NCI-H2107 treated with DMSO at 0.1 percent for 48 hours (cell line): ENCODE results near the gene ZNF2.
"Not testable (repeated sequence)": the region's sequence is repeated elsewhere in the genome, so short reads cannot be mapped to it uniquely, and the experiment has no call there.

Experiments
- DNase-seq: peaks from one replicate; lab custom pipeline; 2025; ENCODE audit not compliant: unreplicated experiment; lab: John Stamatoyannopoulos, UW

Gene ZNF2

DNA sequence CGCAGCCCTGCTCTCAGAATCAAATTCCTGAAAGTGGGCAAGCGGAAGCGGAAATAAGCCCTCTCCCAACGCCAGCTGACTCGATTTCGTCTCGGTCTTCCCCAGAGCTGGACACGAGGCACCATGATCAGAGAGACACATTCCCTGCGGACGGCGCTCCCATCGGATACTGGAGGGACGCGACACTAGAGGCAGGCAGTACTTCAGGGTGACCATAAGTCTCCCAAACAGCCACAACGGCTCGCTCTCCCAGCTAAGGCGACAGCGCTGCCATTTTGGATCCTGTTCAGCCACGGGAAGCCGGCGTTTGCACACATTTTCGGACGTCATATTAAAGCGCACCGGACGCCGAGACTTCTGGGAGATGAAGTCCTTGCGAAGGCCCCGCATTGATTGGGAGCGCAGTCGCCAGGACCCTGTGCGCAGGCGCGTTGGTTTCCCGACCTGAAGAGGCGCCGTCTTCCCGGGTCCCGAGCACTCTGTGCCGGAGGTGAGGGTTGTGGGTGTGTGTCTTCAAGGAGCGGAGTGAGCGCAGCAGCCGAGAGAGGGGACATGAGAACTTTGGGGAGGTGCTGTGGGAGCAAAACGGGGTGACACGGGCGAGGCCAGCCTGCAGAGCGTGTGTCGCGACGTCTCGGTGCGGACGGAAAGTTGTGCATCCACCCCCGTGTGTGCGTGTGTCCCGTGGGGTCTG lies at the start of gene ZNF2:
Gene ZNF2, plus strand, starts transcription at position 439 of the 694 bp plus-strand sequence. CDS start 10,418 bp downstream, outside the sequence.
- DNase-seq, result peak; percentile 93

DNA sequence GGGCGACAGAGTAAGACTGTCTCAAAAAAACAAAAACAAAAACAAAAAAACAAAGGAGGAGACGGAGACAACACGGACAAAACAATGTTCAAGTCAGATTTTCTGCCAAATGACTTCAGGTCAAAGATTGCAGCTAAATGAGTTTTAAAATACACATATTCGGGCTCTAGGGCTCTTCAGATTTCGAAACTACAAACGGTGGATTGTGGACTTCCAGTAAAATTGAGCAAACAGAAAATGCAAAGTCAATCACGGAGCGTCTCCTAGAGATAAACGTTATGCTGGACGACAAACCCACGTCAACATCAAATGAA lies 44.6 kb upstream of the ZNF2 start:
- DNase-seq, result no peak

DNA sequence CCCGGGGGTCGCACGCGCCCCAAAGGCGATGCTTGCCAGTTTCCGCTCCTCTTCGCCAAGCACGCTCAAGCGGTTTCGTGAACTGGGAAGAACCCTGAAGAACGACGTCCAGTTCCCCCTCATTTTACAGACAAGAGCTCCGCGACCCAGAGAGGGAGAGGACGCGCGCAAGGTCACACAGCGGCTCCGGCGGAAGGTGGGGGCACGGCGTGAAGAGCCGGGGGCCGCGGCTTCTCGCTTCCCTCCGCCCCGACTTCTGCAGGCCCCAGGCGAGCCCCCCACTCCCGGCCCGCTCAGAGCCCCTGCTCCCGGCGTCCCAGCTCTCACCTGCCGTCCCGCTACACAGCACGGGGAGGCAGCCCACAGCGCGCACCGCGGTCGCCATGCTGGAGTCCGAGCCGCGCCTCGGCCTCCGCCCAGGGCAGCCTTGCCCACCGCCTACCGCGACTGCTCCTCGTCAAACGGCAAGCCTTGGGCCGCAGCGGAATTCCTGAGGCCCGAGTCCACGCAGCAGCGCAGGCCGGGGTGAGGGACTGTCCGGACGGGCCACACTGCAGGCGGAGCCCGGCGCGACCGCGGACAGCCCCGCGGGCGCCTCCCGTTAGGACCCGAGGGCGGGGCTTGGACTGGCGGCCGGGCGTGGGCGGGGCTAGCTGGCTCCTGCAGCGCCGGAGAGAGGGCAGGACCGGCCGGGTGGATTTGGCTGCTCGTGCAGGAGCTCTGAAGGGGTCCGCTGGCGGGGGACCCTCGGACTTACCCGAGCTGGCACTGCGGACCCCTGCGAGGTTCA lies 44.0 kb upstream of the ZNF2 start, which contains the start of gene MRPS5:
Gene MRPS5, minus strand, starts transcription at position 402 of the 790 bp plus-strand sequence. Its CDS starts 17 bp downstream, at position 385.
- peak; percentile 35 for DNase-seq

DNA sequence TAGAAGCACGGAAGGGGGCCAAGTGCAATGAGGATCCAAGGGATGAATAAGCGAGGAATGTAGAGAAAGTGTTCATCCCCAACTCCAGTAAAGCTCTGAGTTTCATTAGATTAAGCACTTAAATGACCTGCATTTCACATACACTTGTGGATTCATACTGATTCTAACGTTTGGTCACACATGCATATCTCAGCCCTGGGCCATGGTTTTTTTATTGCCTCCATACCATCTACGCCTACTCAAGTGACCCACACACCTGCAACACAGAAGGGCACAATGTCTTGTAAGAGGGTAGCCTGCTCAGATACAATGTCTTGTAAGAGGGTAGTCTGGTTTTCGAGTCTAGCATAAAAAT lies 43.4 kb upstream of the ZNF2 start:
- DNase-seq, result no peak

DNA sequence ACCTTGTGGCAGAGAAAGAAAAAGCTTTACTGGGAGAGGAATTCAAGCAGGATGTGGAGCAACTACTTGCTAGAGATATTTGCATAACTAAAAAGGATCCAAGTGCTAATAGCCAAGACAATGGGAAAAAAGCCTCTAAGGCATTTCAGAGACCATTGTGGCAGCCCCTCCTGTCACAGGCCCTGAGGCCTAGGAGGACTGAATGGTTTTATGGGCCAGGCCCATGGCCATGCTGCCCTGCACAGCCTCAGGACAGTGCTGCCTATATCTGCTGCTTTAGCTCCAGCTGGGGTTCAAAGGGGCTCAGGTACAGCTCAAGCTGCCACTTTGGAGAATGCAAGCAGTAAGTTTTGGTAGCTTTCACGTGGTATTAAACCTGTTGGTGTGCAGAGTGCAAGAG lies 26.9 kb upstream of the ZNF2 start:
- DNase-seq, result no peak

DNA sequence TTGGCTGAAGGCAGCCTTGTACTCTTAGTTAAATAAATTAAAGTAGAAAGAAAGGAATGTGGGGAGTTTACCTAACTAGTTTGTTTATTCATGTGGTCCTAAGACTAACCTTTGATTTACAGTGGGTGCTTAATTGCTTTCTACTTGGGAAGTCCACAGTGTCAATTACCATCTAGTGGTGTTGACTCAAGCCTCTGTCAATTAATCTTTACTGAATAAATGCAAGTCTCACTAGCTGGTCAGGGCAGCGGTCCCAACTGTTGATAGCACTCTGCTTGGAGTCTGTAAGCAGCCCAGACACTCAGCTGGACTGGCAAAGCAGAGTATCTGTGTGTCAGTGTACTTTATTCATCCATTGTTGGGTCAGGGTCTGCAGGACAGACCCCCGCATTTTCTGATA lies 21.8 kb upstream of the ZNF2 start:
- DNase-seq, result no peak

DNA sequence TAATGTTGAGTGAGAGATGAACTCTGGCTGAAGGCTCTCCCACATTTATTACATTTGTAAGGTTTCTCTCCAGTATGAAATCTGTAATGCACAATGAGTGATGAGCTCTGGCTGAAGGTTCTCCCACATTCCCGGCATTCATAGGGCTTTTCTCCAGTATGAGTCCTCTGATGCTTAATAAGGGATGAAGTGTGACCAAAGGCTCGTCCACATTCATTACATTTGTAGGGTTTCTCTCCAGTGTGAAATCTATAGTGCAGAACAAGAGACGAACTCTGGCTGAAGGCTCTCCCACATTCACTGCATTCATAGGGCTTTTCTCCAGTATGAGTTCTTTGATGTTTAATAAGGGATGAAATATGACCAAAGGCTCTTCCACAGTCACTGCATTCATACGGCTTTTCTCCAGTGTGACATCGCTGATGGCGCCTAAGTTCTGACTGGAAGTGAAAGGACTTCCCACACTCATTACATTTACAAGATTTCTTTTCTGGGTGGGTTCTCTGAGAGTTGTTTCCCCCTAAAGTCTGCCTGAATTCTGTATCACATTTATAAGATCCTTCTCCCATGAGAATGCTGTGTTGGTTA lies 16.1 kb upstream of the ZNF2 start:
- no peak for DNase-seq

DNA sequence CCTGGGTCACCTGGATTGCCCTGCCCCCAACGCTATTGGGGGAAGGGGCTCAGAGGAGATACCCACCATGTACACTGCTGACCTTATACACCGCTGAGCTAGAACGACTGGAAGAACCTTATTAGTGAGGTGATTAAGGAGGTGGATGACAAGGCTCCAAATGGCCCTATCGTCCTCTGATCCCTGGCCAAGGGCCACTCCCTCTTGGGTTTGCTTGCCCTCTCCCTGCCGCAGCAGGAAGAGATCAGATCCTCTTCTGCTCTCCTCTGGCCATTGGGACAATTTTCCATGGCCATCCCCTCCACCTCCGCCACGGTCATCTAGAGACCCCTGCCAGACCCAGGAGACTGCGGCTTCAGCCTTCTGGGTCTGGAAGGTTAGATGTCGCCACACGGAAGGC lies 7.2 kb upstream of the ZNF2 start:
- no peak for DNase-seq

DNA sequence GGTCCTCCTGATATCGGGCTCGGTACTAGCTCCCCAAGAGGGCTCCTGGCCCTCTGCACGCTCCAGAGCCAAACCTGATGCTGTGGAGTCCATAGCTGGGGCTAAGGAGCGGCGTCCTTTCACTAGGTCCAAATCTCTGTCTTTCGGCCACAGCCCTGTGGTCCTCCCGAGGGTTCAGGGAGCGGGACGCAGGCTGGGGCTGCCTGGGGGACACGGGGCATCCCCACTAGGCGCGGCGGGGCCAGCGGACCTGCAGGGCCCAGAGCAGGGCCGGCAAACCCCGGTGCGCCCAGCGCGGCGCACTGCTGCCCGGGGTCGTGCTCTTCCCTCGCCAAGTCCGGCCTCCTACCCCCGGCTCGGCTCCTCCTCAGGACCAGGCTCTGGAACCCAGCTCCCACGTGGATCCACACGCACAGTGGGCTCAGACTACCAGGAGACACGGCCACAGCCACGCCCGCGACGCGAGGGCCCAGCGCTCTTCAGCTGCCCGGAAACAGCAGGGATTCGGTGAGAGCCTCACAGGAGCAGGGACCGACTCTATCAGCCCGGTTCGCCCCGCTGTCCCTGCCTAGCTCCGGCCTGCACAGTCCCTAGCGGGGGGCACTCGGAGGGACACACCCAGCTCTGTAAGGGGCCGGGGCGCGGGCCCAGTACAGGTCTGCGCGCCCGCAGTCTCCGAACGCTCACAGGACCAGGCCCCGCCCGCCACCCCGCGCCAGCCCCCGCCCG lies 6.6 kb upstream of the ZNF2 start:
- DNase-seq, result no peak

DNA sequence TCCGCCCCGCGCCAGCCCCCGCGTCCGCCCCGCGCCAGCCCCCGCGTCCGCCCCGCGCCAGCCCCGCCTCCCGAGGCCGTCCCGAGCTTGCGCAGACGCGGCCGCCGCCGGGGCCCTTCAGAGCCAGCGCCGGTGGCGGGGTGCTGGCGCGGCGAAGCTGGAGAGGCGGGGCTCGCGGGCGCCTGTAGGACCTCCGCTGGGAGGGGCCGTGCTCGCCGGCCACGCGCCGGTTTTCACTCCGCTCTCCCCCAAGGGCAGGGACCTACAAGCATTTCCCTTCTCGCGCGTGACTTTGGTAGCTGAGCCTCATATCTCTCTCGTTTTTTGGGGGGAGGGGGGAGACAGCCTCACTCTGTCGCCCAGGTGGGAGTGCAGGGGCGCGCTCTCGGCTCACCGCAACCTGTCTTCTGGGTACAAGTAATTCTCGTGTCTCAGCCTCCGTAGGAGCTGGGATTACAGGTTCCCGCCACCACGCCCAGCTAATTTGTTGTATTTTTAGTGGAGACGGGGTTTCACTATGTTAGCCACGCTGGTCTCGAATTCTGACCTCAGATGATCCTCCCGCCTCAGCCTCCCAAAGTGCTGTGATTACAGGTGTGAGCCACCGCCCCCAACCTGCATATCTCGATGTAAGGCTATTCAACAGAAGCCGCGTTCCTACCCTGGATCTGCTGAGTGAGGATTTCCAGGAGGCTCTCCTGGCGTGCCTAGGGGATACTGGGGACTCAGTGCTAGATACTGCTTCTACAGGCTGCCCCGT lies 5.7 kb upstream of the ZNF2 start, which contains the start of gene ZNF514:
Gene ZNF514, minus strand, starts transcription at position 159 of the 760 bp plus-strand sequence. CDS start 6,595 bp downstream, outside the sequence.
- peak; percentile 23 for DNase-seq

DNA sequence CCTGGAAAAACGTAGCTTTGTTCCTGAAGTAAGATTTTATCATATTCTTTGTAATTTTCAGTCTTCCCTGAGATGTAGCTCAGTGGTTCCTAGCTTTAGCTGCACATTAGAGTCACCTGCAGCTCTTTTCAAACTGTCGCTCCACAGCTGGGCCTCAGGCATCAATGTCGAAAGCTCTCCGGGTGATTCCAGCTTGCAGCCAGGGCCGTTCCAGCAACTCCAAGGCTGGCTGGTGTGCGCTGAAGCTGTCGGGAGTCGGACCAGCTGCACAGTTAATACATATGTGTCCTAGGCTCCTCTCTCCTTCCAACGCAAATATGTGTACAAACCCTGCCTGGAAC lies 609 bp upstream of the ZNF2 start:
- no peak for DNase-seq

DNA sequence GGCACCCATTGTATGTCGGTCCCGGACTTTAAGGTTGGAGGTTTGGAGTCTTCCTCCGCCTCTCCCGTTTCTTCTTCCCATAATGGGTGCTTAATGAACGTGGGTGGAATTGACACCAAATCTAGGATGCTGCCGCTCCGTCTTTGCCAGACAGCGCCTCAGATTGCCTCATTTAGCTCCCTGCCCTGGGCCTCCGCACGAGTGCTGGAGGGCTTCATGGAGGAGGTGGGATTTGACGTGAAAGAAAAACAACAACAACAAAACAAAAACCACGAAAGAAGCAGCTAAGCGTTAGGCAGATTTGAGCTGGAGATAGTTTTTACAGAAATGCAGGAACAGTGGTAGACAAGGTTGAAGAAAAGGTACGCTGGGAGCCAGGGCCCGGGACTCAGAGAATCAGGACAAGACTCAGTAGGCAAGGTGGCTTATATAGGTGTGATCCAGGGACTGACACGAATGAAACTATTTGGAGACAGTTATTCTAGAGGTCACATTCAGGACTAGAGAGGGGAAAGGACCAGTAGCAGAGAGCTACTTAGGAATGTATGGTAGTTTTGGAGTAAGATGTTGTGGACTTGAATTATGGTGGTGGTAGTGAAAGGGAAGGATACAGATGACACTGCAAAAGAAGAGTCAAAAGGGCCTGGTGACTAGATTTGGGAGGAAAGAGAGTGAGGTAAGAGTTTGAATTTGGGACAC lies 605 bp downstream of the ZNF2 start:
- DNase-seq, result no peak

DNA sequence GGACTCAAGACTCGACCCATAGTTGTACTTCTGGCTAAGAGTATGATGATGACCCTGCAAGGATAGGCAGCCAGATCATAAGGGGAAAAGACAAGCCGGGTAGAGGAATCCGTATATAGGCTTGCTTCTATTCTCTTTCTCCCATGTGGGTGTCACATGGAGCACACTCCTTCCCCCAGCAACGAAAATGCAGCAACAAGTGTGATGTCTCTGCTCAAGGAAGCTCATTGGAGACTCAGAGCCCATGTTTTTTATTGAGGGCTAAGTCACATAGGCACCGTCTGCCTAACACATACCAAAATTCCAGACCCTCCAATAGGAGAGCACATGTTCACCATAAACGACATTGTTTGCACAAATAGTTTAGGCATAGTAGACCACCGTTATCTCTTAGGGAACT lies 6.3 kb downstream of the ZNF2 start:
- DNase-seq, result no peak

DNA sequence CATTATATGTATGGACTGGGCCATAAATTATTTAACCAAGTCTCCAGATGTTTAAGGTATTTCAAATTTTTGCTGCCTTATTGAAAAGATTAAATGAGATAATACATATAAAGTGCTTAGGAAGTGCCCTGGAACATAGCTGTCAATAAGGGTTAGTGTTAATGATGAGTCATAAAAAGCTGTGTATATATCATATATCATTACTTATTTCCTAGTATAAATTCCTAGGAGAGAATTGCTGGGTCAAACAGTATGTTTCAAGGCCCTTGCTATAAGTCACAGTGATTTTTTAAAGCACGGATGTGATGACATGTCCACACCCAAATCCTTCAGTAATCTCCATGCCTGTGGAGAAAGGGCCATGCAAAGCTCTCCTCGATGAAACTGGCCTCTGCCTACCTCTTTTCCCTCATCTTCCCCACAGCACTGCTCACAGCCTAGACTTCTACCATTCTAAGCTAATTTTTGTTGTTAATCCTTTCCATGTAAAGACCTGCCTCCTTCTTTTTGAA lies 8.5 kb downstream of the ZNF2 start:
- DNase-seq, result no peak

DNA sequence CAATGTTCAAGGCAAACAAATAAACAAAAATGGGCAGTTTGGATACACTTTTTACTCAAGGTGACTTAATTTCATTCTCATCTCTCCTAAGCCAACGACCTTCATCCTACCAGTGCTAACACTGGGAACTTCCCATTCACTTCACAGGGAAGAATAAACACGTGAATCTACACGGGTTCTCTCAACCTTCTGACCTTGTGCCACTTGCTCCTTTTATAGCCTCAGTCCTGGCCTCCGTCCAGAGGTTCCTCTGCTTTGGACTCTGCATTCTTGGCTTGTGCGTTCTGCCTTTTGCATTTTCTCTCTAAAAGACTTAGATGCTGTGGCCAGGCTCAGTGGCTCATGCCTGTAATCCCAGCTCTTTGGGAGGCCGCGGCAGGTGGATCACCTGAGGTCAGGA lies 13.8 kb downstream of the ZNF2 start:
- no peak for DNase-seq

DNA sequence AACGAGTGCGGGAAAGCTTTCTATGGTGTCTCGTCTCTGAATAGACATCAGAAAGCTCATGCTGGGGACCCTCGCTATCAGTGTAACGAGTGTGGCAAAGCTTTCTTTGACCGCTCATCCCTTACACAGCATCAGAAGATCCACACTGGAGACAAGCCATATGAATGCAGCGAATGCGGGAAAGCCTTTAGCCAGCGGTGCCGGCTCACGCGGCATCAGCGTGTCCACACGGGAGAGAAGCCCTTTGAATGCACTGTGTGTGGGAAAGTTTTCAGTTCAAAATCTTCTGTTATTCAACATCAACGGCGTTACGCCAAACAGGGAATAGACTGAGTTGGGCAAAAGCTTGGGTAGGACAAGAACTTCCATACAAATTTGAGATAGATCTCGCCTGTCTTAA lies 16.2 kb downstream of the ZNF2 start:
- no peak for DNase-seq

DNA sequence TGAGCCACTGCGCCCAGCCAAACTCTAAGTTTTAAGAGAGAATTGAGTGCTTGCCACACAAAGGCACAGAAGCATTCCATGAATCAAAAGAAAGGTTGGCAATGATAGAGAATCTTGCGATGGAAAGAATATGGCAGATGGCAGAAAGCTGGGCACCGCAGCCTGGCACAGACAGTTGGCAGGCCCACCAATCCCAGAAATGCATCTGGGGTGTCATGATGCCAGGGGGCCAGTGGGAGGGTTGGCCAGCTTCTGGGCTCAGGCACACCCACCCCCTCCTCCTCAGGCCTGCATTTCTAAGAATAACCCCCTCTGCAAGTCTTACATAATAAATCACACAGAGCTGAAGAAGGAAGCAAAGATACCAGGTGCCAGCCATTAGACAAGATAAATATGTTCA lies 19.6 kb downstream of the ZNF2 start:
- DNase-seq, result no peak

DNA sequence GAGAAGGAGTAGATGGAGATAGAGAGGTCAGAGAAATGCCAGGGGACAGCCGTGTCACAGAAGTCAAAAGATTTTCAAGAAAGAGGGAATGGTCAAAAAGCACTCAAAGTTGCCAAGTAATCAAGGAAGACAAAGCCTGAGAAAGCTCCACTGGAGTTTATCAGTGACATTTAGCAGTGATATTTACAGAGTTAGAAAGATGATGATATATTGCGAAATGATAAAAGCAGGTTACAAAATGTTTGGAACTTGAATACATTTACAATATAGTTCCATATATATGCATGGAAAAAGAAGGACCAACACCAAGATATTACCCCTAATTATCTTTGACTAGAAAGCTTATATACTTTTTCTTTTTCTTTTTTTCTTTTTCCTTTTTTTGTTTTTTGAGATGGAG lies 20.4 kb downstream of the ZNF2 start:
- DNase-seq, result no peak

DNA sequence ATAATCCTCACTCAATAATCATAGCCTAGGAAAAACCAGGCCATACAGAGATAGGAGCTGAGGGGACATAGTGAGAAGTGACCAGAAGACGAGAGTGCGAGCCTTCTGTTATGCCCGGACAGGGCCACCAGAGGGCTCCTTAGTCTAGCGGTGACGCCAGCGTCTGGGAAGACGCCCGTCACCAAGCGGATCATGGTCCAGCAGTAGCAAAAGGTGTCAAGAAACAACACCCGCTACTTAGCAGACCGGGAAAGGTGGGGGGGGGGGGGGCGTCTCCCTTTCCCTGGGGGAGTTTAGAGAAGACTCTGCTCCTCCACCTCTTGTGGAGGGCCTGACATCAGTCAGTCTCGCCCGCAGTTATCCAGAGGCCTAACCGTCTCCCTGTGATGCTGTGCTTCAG lies 27.3 kb downstream of the ZNF2 start:
- DNase-seq, result not testable (repeated sequence)

DNA sequence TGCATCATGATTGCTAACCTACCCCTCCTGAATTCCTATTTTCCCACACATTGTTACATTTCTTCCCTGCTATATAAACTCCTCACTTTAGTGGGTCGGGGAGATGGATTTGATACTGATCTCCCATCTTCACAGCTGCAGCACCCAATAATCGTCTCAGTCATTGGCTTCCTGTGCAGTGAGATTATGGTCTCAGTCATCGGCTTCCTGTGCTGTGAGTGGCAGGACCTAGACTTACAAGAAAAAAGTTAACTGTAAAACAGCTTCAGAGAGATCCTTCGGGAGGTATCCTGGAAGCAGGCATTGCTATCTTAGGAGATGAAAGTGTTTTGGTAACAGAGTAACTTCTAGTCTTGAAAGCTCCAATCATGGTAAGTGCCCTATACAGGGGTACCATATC lies 38.3 kb downstream of the ZNF2 start:
- no peak for DNase-seq
